ENCODE measurements around the gene ERICH4.
"Not testable (repeated sequence)": the region's sequence is repeated elsewhere in the genome, so short reads cannot be mapped to it uniquely, and the experiment has no call there.

ERICH4 gene

DNA sequence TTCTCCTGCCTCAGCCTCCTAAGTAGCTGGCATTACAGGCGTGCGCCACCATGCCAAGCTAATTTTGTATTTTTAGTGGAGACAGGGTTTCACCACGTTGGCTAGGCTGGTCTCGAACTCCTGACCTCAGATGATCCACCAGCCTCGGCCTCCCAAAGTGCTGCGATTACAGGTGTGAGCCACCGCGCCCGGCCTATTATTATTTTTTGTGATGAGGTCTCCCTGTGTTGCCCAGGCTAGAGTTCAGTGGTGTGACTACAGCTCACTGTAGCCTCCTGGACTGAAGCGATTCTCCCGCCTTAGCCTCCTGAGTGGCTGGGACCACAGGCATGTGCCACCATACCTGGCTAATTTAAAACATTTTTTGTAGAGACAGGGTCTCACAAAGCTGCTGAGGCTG is 7.6 kb upstream of the ERICH4 start:
- not testable (repeated sequence) for DNase-seq (ENCODE audit: low read depth)

DNA sequence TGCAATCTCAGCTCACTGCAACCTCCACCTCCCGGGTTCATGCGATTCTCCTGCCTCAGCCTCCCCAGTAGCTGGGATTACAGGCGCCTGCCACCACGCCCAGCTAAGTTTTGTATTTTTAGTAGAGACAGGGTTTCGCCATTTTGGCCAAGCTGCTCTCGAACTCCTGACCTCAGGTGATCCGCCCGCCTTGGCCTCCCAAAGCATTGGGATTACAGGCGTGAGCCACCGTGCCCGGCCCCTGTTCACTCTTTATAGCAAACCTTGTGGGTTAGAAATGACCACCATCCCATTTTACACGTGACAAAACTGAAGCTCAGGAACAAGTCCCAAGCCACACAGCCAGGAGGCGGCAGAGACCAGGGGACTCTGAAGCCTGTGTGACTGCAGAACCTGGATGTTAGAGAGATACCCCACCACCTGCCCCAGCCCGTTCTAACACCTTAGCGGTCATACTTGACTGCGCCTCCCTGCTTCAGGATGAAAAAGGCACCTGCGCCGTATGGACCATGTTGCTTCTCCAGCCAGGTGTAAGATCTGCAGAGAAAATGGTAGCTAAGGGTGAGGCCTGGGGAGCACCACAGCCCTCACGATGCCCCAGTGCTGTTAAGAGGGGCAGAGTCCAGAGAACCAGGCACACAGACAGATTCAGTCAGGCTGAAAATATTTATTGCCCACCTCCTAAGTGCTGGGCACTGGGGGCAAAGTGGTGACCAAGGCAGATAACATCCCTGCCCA is 6.9 kb upstream of the ERICH4 start:
- no peak for DNase-seq (ENCODE audit: low read depth)

DNA sequence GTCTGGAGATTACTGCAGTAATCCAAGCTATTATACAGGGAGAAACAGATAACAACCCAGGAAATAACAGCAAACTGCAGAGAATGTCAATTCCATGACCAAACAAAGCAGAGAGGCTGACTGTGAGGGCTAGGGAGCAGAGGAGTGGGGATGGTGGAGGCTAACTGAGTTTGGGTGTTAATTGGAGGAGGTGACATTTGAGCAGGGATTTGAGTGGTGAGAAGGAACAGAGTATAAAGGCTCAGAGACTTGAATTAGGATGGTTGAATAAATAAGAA is 6.3 kb upstream of the ERICH4 start:
- DNase-seq (ENCODE audit: low read depth): no peak

DNA sequence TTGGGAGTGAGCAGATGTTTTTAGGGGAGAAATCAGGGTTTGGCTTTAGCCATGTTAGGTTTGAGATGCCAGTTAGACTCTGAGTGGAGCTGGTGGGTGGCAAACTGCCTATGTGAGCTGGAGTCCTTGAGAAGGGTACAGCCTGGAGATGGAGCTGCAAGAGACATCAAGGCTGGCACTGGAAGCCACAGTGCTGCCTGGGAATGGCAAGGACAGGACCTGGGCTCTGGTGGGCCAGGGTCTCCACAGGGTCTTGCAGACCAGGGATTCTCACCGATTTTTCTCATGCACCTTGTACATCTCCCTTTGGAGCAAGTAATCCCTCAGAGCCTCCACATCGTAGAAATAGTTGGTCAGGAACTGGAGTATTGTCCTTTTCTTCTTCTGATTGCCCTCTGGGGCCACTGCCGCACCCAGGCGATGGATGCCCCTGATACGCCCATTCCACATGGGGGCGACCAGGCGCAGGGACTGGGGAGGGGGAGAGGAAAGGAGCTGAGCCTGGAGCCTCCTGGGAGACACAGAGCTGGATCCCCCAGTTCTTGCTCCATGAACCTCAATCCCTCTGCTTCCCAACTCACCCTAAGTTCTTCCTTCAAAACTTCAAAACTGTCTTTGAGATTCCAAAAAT is 4.9 kb upstream of the ERICH4 start:
- DNase-seq (ENCODE audit: low read depth): no peak

DNA sequence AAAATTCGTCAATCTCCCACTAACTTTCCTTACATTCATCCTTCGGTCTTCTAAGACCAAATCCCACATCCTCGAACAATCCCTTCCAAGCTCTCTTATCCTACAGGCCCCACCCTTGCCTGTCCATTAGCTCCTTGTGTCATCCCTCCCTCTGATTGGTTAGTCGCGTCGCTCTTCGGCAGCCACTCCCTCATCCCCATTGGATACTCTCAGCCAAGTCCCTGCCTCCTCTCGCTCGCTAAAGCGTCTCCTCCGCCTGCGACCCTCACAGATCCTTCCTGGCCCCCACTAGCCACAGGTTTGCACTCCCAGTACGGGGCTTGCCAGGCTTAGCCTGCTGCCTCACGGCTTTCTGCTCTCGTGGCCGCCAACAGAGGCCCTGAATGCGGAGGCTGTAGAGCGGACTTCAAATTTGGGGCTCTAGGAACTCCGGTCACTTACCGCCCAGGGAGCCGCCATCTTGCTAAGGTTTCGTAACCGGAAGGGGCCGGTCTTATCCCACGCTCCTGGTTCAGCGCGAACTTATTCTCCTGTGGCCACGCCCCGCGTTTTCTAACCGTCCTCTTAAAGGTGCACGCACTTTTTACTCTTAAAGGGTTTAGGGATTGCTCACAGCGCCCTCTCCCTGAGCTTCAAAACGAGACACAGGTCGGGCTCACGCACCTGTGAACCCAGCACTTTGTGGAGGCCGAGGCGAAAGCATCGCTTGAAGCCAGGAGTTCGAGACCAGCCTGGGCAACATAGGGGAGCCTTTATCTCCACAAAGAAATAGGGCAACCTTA is 3.3 kb upstream of the ERICH4 start, which contains the start of gene DMAC2:
TSS of gene DMAC2 (minus strand) at position 472 of the 782 bp plus-strand sequence. CDS start at position 459, 13 bp downstream.
- DNase-seq (ENCODE audit: low read depth): peak; percentile 96

DNA sequence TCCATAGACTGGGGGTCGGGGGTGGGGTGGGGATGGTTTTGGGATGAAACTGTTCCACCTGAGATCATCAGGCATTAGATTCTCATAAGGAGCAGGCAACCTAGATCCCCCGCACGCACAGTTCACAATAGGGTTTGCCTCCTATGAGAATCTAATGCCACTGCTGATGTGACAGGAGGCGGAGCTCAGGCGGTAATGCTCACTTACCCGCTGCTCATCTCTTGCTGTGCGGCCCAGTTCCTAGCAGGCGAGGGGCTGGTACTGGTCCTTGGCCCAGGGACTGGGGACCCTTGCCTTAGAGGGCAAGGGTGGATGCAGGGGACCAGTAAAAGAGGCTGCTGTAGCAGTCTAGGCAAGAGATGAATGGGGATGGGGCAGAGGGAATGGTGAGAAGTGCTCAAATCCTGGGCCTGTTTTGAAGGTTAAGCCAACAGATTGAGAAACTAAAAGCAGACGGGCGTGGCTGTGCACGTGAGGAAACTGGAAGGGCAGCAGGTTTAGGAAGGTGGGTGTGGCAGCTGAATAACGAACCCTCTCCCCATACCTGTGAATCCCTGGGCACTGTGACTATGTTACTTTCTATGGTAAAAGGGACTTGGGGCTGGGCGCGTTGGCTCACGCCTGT is 1.5 kb upstream of the ERICH4 start:
- DNase-seq (ENCODE audit: low read depth): no peak

DNA sequence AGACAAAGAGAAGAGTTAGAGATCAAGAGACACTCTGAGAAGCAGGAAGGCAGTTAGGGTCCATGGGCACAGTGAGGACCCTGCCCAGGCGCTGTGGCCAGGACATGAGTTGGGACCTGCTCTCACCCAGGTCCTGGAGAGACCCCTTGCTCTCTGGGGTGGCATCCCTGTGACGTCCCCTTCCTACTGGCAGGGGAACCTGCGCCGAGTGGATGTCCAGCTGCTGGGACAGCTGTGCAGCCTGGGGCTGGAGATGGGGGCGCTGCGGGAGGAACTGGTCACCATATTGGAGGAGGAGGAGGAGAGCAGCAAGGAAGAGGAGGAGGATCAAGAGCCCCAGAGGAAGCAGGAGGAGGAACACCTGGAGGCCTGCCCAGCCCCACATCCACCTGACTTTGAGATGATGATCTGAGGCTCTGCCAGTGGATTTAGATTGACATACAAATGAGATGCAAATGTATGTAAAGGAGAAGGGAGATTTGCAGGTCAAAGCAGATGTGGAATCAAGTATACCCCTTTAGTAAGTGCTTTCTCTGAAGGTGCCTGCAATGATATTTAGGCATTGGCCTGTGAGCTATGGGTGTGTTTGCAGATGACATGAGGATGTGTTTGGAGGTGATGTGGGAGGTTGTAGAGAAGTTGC is 978 bp downstream of the ERICH4 start:
- no peak for DNase-seq (ENCODE audit: low read depth)

DNA sequence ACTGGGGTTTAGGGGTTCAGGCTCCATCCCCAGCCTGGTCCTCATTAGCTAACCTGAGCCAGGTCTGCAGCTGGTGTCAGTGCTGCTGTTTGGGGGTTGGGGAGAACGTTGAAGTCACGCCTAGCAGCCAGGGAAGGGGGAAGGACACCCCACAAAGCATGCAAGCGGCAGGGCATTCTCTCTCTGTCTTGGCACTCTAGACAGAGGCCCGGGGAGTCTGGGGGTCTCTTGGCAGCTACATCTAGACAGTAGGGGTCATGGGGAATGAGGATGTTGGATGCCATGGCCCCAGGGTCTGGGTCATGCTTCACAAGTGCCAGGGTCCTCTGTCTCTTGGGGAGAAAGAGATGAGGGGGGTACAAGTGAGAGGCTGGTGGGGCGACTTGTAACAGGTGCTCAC is 2.6 kb downstream of the ERICH4 start:
- DNase-seq (ENCODE audit: low read depth): no peak

DNA sequence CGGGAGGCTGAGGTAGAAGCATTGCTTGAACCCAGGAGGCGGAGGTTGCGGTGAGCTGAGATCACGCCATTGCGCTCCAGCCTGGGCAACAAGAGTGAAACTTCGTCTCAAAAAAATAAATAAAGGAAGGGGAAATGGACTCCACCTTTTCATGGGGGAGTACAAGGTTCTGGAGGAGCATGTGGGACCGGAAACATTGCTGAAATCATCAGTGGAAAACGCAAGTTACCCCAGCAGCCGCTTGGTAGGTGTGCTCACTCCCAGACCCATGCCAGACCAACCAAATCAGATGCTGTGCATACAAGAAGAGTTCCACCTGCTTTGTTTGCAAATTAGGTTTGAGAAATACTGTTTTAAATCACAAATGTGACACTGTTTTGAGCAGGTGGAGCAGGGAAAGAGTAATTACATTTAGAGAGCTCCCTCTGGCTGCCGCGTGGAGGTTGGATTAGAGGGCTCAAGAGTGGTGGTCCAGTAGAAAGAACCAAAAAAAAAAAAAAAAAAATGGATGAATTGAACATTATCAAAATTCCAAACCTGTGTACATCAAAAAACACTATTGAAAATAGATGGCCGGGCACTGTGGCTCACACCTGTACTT is 4.9 kb downstream of the ERICH4 start:
- no peak for DNase-seq (ENCODE audit: low read depth)

DNA sequence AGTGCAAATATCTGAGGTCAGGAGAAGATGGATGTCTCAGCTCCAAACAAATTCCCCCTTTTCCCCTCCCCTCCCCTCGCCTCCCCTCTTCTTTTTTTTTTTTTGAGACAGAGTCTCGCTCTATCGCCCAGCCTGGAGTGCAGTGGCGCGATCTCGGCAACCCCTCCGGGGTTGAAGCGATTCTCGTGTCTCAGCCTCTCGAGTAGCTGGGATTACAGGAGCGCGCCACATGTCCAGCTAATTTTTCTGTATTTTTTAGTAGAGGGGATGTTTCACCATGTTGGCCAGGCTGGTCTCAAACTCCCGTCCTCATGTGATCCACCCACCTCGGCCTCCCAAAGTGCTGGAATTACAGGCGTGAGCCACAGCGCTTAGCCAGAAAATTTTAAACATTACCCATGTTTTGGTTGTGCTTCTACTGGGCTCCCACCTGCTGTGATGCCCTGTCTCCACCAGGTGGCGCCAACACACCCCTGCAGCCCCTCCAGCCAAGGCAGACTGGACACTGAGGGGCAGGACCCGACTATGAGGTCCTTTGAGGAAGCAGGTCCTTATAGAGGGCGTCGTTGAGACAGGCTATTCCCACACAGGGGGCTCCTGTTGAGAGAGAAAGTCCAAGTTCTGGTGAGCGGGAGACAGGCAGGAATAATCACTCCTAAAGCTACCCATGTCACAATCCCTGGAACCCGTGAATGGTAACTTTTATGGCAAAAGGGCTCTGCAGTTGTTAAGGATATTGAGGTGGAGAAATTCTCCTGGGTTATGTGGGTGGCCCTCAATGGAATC is 6.3 kb downstream of the ERICH4 start:
- no peak for DNase-seq (ENCODE audit: low read depth)

DNA sequence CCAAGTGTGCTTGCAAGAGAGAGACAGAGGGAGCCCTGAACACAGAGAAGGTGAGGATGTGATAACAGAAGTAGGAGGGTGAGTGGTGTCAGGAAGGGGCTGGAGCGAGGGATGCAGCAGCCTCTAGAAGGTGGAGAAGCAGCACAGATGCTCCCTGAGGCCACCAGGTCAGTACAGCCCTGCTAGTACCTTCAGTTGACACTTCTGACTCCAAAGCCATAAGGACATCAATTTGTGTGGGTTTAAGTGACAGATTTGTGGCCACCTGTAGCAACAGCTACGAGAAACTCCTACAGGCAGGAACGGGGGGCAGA is 6.9 kb downstream of the ERICH4 start:
- no peak for DNase-seq (ENCODE audit: low read depth)

DNA sequence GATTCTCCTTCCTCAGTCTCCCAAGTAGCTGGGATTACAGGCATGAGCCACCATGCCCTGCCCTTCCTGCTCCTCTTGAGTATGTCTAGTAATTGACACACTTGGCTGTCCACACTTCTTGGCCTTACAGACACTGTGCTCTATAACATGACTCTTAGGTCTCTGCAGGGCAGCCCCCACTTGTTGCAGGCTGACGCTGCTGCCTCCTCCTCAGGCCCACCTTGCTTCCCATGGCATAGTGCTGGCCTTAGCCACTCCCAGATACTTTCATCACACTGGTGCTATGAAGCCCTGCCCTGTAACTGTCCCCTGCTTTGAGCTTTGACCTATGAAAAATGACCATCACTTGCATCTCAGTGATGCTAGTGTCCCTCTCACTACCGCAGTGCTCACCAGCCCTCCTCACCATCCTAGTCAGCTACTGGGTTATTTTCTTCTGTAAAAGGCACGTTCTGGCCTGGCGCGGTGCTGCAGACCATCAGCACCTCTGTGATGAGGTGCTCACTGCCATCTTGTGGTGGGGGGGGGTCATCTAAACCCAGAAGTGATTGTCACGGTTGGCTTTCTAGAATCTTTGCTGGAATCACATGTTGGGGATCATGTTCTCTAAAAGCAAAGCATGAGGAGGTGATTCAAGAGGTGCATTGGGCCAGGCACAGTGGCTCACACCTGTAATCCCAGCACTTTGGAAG is 9.8 kb downstream of the ERICH4 start:
- DNase-seq (ENCODE audit: low read depth): no peak

DNA sequence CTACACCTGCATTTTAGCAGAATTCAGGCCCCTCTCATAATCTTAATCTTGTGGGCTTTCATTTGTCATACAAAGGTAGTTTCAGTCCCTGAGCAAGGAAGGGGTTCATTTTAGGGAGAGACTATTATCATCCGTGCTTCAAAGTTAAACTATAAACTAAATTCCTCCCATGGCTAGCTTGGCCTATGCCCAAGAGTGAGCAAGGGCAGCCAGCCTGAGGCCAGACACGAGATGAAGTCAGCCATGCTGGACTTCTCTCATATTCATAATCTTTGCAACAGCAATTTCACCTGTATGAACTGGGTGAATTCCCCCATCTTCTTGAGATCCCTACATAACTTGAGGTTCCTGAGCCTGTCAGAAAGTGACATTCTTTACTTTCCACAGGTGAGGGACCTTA is 13.0 kb downstream of the ERICH4 start:
- DNase-seq (ENCODE audit: low read depth): no peak

DNA sequence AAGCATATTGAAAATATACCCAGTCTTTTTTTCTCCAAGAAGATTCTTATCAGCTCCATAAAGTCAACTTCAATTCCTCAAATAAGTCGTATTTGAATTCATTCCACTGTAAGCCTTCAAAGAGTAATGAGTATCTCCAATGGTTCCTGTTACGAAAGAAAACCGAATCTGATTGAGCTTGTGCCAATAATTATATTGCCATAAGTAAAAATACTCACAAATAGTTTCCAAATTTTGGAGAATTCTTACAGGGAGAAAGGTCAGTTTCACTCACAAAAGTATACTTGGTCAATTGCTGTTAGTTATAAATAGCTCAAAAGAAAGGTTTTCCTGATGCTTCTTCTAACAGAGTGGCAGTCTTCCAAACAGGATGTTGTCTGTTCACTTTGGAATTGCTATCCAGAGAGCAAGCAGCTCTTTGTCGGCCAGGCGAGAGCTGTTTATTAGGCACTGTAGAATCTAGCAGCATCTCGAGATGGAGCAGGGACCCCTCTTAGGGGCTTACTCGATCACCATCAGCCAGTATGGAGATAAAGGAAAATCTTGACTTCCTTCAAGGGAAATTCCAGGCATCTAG is 13.5 kb downstream of the ERICH4 start:
- DNase-seq (ENCODE audit: low read depth): no peak

DNA sequence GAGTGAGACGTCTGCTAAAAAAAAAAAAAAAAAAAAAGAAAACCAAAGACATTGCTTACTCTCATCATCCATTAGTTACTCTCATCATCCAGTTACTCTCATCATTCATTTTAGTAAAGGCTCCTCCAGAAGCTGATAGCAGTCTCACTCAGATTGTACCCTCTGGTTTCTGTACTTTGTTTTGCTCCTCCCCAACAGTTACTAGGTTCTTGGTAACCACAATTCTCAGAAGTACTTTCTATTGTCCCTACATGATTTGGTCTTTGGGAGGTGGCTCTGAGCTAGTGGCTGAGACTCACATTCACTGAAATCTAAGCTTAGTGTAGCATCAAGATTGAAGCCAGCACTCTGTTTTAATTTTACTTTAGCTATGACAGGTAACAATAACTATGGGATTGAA is 14.3 kb downstream of the ERICH4 start:
- DNase-seq (ENCODE audit: low read depth): no peak

DNA sequence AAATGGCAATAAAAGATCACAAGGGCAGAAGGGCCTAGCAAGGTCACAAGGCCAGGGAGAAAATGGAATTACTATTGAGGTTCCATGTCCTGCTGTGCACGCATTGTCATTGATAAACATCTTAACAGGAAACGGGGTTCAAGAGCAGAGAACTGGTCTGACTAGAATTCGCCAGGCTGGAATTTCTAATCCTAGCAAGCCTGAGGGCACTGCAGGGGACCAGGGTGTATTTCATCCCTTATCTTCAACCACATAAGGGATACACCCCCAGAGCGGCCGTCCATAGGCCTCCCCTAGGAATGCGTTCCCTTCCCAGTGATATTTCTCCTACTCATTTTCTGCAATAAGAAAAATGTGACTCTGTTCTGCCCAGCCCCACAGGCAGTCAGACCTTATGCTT is 19.5 kb downstream of the ERICH4 start:
- DNase-seq (ENCODE audit: low read depth): no peak

DNA sequence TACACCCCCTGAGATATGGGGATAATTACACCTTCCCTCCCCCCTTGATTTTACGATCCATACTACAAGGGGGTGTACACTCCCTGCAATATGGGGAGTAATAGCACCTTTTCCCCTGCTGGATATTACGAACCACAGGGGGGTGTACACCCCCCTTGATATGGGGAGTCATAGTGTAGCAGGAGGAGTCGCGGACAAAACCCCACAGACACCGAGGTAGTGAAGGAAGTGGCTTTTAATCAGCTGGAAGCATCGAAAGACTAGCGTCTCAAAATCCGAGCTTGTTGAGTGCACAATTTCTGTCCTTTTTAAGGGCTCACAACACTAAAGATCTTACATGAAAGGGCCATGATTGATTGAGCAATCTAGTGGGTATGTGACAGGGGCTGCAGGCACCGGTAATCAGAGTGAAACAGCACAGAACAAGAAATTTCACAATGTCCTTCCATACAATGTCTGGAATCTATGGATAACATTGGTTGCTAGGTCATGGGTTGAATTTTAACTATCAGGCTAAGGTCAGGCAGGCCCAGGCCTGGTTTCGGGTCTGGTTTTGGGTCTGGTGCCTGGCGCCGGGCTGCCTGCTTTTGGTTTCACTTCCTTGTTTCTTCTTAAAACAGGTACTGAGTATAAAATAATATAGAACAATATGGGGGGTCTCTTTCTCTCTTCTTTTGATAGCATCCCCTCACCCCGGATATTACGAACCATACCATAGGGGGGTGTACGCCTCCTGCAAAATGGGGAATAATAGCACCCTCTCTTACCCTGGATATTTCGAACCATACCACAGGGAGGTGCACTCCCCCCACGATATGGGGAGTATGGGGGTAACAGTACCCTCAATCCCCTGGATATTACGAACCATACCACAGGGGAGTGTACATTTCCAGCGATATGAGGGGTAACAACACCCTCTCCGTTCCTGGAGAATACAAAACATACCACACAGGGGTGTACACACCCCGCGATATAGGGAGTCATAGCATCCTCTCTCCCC is 20.6 kb downstream of the ERICH4 start:
- not testable (repeated sequence) for DNase-seq (ENCODE audit: low read depth)

DNA sequence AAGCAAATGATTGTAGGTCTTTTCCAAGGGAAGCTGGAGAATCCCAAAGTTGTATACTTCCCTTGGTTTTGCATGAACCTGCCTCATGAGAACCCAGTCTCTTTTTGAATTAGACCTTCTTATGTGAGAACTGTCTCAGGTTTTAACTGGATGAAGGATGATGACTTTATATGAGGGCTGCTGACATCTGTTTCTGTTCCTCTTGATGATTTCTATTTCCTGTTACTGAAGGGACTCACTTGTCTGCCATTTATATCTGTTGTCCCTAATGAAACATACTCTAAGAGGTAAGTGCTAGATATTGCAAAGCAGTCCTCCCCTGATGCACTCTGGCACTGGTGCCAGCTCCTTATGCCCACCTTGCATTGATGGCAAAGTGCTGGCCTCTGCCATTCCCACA is 33.6 kb downstream of the ERICH4 start:
- no peak for DNase-seq (ENCODE audit: low read depth)

DNA sequence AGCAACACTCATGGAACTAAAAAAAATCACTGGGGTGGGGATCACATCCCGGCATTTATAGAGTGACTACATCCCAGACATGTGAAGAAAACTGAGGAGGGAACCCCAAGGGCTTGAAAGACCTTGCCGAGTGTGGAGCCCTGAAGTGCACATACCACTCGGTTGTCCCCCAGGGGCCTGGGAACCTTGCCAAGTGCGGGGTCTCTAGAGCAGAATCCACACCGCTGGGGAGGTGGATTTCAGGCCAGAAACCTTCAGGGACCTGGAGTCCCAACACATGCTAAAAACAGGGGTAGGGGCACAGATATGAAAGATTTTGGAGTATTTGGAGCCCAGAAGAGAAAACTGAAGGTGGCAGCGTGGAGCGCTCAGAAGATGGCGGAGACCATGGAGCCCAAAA is 35.2 kb downstream of the ERICH4 start:
- no peak for DNase-seq (ENCODE audit: low read depth)
